Measurements from ENCODE around the gene PCSK5.
"Not testable (repeated sequence)": the region's sequence is repeated elsewhere in the genome, so short reads cannot be mapped to it uniquely, and the experiment has no call there.

PCSK5 gene

GRCh38 chr9:75890472-75891276, at the start of gene PCSK5:
Gene PCSK5, plus strand, starts transcription at chr9:75890673. Its CDS starts 509 bp downstream, at chr9:75891182.
- DNase-seq = peak; percentile 72

- DNase-seq = no peak
Observed at GRCh38 chr9:75844321-75844720, 46.2 kb upstream of the PCSK5 start.

- DNase-seq = no peak
Observed at GRCh38 chr9:75845806-75846205, 44.7 kb upstream of the PCSK5 start.

- no peak for DNase-seq
Observed at GRCh38 chr9:75847085-75847484, 43.4 kb upstream of the PCSK5 start.

GRCh38 chr9:75850459-75851200, 39.8 kb upstream of the PCSK5 start:
- no peak for DNase-seq

GRCh38 chr9:75851917-75852316, 38.6 kb upstream of the PCSK5 start:
- no peak for DNase-seq

DNA sequence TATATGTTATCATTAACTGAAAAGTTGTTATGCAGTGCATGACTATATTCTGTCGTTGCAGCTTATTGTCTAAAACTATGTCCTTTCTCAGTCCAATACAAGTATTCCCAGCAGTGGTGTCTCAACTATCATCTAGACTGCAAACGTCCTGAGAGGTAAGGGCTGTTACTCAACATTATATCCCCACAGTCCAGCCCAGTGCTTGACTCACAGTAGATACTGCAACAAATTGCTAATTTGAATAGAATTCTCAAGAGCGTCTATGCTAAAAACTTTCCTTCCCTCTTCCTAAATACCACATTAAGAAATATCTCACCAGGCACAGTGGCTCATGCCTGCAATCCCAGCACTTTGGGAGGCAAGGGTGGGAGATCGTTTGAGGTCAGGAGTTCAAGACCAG, 37.7 kb upstream of the PCSK5 start:
- no peak for DNase-seq

GRCh38 chr9:75855509-75855908, 35.0 kb upstream of the PCSK5 start:
- DNase-seq = no peak

- no peak for DNase-seq
Observed at GRCh38 chr9:75858497-75859092, 31.9 kb upstream of the PCSK5 start.

DNA sequence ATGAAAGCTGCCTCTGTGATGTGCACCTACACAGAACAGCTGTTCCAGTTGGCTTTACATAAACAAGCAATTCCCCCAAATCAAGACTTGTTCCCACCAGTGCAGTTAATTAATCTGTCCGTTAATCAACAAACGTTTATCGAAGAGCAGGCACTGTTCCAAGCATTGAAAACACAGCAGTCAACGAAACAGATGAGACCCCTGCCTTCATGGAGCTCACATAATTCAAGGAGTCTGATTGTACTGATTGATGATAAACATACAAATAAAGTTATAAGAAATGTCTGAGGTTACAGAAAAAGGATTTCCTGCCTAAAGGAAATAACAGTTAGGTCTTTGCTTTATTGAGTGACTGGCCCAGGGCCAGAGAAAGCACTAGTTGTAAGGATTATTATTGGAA, 26.2 kb upstream of the PCSK5 start:
- DNase-seq = no peak

- DNase-seq = no peak
Observed at GRCh38 chr9:75866273-75866871, 24.1 kb upstream of the PCSK5 start.

GRCh38 chr9:75868526-75868925, 21.9 kb upstream of the PCSK5 start:
- not testable (repeated sequence) for DNase-seq

DNA sequence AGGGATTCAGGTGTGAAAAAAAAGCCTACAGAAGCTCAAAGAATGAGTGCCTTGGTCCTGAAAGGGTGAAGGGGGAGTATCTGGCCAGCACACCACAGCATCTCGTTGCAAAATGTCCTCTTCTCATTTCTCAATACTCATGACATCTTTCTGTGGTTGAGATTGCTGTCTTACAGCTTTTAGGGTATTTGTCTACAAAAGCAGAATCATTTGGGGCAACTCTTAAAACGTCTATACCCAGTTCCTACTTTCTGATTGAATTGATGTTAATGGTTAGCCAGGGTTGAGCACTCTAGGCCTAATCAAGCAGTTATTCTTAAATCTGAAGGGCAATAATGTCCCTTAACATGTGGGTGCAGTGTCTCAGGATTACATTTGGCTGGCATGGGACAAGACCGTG, 21.2 kb upstream of the PCSK5 start:
- no peak for DNase-seq

DNA sequence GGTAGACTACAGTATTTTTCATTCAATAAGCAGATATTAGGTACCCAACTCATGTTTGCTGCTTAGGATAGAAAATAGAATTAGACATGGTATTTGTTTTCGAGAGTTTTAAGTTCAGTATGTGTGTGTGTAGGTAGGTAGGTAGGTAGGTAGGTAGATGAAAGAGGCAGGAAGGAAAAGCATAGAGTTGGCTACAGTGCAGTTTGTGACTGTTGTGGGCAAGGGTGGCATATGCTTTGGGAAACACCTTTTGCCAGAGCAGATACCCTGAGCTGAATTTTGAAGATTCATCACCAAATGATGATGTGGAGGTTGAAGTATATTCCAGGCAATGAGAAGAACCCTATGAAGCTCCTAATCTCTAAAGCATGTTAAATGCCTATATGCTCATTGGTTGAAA, 20.0 kb upstream of the PCSK5 start:
- DNase-seq = no peak

GRCh38 chr9:75871624-75872023, 18.8 kb upstream of the PCSK5 start:
- no peak for DNase-seq

DNA sequence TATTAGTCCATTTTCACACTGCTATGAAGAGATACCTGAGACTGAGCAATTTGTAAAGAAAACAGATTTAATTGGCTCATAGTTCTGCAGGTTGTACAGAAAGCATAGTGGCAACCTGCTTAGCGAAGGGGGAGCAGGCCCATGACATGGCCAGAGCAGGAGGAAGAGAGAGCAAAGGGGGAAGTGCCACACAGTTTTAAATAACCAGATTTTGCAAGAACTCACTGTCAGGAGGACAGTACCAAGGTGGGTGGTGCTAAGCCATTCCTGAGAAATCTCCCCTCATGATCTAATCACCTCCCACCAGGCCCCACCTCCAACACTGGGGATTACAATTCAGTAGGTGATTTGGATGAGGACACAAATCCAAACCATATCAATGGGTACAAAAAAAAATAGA, 16.8 kb upstream of the PCSK5 start:
- DNase-seq = no peak

DNA sequence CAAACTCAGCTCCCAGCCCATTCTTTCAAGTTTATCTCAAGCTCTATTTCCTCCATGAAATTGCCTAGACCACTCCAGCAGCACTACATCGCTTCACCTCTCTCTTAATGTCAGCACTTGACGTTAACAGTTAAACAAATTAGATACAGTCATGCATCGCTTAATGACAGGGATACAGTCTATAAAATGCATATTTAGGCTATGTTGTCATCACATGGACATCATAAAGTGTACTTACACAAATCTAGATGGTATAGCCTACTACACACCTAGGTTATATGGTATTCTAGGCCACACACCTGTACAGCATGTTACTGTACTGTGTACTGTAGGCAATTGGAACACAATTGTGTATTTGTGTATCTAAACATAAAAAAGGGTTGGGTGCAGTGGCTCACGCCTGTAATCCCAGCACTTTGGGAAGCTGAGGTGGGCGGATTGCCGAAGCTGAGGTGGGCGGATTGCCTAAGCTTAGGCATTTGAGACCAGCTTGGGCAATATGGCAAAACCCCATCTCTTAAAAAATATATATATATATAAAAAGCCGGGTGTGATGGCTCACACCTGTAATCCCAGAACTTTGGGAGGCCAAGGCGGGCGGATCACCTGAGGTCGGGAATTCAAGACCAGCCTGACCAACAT, 13.4 kb upstream of the PCSK5 start:
- DNase-seq = no peak

GRCh38 chr9:75878488-75878860, 12.0 kb upstream of the PCSK5 start:
- no peak for DNase-seq

GRCh38 chr9:75880618-75881017, 9.9 kb upstream of the PCSK5 start:
- no peak for DNase-seq

DNA sequence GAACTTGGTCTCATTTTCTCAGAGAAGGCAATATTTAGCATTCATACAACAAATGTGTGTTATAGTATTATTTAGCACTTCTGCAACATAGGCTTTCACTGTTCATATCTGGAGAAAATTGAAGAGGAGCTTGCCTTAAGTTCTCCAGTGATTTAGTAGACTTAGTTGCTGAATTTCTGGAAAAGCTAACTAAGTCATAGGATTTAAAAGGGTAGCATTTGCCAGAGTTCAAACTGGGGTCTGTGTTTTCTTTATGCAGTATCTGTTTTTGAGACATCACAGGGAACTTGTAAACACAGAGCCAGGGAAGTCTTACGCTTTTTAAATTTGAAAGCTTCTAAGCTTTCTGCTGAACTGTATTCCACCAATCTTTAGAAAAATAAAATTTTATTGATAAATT, 8.7 kb upstream of the PCSK5 start:
- DNase-seq = no peak

DNA sequence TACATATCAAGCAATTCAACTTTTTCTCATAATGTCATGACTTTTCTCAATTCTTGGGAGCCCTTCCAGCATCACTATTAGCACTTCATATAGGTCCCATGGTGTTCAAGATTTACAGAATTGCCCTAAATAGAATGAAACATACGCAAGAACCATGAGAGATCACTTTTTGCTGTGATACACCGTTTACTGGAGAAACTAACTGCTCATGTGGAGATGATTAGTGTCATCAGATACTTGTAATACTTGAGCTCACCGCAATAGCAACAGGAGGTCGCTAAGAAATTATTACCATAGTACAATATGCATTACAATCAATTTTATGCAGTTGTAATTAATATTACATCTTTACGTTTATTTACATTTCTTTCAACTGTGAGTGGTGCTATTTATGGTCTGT, 4.8 kb upstream of the PCSK5 start:
- DNase-seq = no peak

GRCh38 chr9:75889577-75889976, 896 bp upstream of the PCSK5 start:
- DNase-seq = no peak

GRCh38 chr9:75889977-75890471, 449 bp upstream of the PCSK5 start:
- no peak for DNase-seq

Measured in activated effector memory CD4-positive, alpha-beta T cell treated with Interleukin-2 at 50 U/mL for 16 hours (primary cell).